ENCODE data around the gene COL4A5. TPM values are rescaled to one million over a fixed set of nuclear protein-coding genes. Genes with fewer than 3 reads are reported as not detected.

The COL4A5 gene
- total and polyA plus RNA-seq, 2 experiments from 2014 or later = 28.6 to 99.0 TPM

GRCh38 chrX:108442901-108443464, 3.3 kb downstream of the COL4A5 start:
- DNase-seq (ENCODE audit: low spot score) = no peak
- Histone ChIP-seq H4K20me1 (ENCODE audit: insufficient read depth, poor library complexity, severe bottlenecking) (no peaks in the 10 kb centered on the region), H3K27me3 (no peaks in the 10 kb centered on the region), H3K79me2 (peaks cover 64% of the 10 kb centered on the region), H3K36me3 (replicated peaks; ENCODE audit: insufficient read depth, low read depth) (no peaks in the 10 kb centered on the region), H2AFZ (no peak overlapping the region), H3K4me3 (no peak overlapping the region), H3K4me2 (peak overlapping the region; percentile 78), H3K4me1 (ENCODE audit: insufficient read depth) (no peaks in the 10 kb centered on the region), H3K27ac (peak overlapping the region; percentile 19), H3K9me3 (ENCODE audit: low read depth) (peaks cover 7% of the 10 kb centered on the region), H3K9me2 (replicated peaks; ENCODE audit: insufficient read depth) (no peaks in the 10 kb centered on the region)
- 47% methylated on average over 2 of the region's 2 CpGs for WGBS (ENCODE audit: low lambda C conversion rate, missing lambda C conversion rate)
- TF ChIP-seq CTCF (IDR thresholded peaks at IDR 0.05; ENCODE audit: poor library complexity) (no peak), EZH2 (IDR thresholded peaks at IDR 0.05; ENCODE audit: borderline replicate concordance) (no peak), EZH2phosphoT487 (IDR thresholded peaks at IDR 0.05; ENCODE audit: low read depth, severe bottlenecking, unreplicated experiment) (no peak)

- DNase-seq (ENCODE audit: low spot score) = no peak
- 84% methylated on average over 2 of the region's 2 CpGs for WGBS (ENCODE audit: low lambda C conversion rate, missing lambda C conversion rate)
- peaks cover 7% of the 10 kb centered on the region for H3K9me3 ChIP-seq (ENCODE audit: low read depth)
- H3K36me3 ChIP-seq (replicated peaks; ENCODE audit: insufficient read depth, low read depth) = no peaks in the 10 kb centered on the region
- no peak overlapping the region for H3K27ac ChIP-seq
- no peaks in the 10 kb centered on the region for H3K4me1 ChIP-seq (ENCODE audit: insufficient read depth)
- H4K20me1 ChIP-seq (ENCODE audit: insufficient read depth, poor library complexity, severe bottlenecking) = no peaks in the 10 kb centered on the region
- no peaks in the 10 kb centered on the region for H3K27me3 ChIP-seq
- H3K9me2 ChIP-seq (replicated peaks; ENCODE audit: insufficient read depth) = no peaks in the 10 kb centered on the region
- peaks cover 48% of the 10 kb centered on the region for H3K79me2 ChIP-seq
- H2AFZ ChIP-seq = no peak overlapping the region
- H3K4me2 ChIP-seq = no peak overlapping the region
- no peak overlapping the region for H3K4me3 ChIP-seq
- TF ChIP-seq CTCF (IDR thresholded peaks at IDR 0.05; ENCODE audit: poor library complexity) = no peak
- TF ChIP-seq EZH2phosphoT487 (IDR thresholded peaks at IDR 0.05; ENCODE audit: low read depth, severe bottlenecking, unreplicated experiment) = no peak
- TF ChIP-seq EZH2 (IDR thresholded peaks at IDR 0.05; ENCODE audit: borderline replicate concordance) = no peak
Measured at GRCh38 chrX:108447303-108447702, 7.7 kb downstream of the COL4A5 start.

GRCh38 chrX:108453841-108454240, 14.2 kb downstream of the COL4A5 start:
- H3K27me3 ChIP-seq = no peaks in the 10 kb centered on the region
- H3K36me3 ChIP-seq (replicated peaks; ENCODE audit: insufficient read depth, low read depth) = no peaks in the 10 kb centered on the region
- no peak overlapping the region for H2AFZ ChIP-seq
- H3K9me2 ChIP-seq (replicated peaks; ENCODE audit: insufficient read depth) = no peaks in the 10 kb centered on the region
- H3K4me2 ChIP-seq = no peak overlapping the region
- 77% methylated on average over 3 of the region's 3 CpGs for WGBS (ENCODE audit: low lambda C conversion rate, missing lambda C conversion rate)
- H4K20me1 ChIP-seq (ENCODE audit: insufficient read depth, poor library complexity, severe bottlenecking) = no peaks in the 10 kb centered on the region
- no peaks in the 10 kb centered on the region for H3K9me3 ChIP-seq (ENCODE audit: low read depth)
- H3K4me1 ChIP-seq (ENCODE audit: insufficient read depth) = no peaks in the 10 kb centered on the region
- peaks cover 20% of the 10 kb centered on the region for H3K79me2 ChIP-seq
- no peak overlapping the region for H3K27ac ChIP-seq
- H3K4me3 ChIP-seq = no peak overlapping the region
- no peak for DNase-seq (ENCODE audit: low spot score)
- no peak for TF ChIP-seq EZH2phosphoT487 (IDR thresholded peaks at IDR 0.05; ENCODE audit: low read depth, severe bottlenecking, unreplicated experiment)
- TF ChIP-seq EZH2 (IDR thresholded peaks at IDR 0.05; ENCODE audit: borderline replicate concordance) = no peak
- TF ChIP-seq CTCF (IDR thresholded peaks at IDR 0.05; ENCODE audit: poor library complexity) = no peak
